ENCODE data around the gene FBXO42.
"Not testable (repeated sequence)": the region's sequence is repeated elsewhere in the genome, so short reads cannot be mapped to it uniquely, and the experiment has no call there.

FBXO42 gene

GRCh38 chr1:16266411-16267118, 85.7 kb downstream of the FBXO42 start:
- no peak for DNase-seq (ENCODE audit: low read depth in 4 of 4, low spot score in 1 of 4)

GRCh38 chr1:16262067-16262466, 90.2 kb downstream of the FBXO42 start:
- DNase-seq (ENCODE audit: low read depth in 4 of 4, low spot score in 1 of 4), result no peak

- no peak for DNase-seq (ENCODE audit: low read depth in 4 of 4, low spot score in 1 of 4)
These were observed 91.5 kb downstream of the FBXO42 start for GRCh38 chr1:16260814-16261213.

- DNase-seq (ENCODE audit: low read depth in 4 of 4, low spot score in 1 of 4), result no peak
These were observed 93.6 kb downstream of the FBXO42 start for GRCh38 chr1:16258591-16259135.

GRCh38 chr1:16257968-16258367, 94.3 kb downstream of the FBXO42 start:
- no peak for DNase-seq (ENCODE audit: low read depth in 4 of 4, low spot score in 1 of 4)

- DNase-seq (ENCODE audit: low read depth in 4 of 4, low spot score in 1 of 4), result not testable (repeated sequence)
These were observed 94.7 kb downstream of the FBXO42 start for GRCh38 chr1:16257556-16257955.

GRCh38 chr1:16256478-16256877, 95.8 kb downstream of the FBXO42 start:
- no peak for DNase-seq (ENCODE audit: low read depth in 4 of 4, low spot score in 1 of 4)

- DNase-seq (ENCODE audit: low read depth in 4 of 4, low spot score in 1 of 4), result no peak
These were observed 97.9 kb downstream of the FBXO42 start for GRCh38 chr1:16254263-16254928.

- no peak for DNase-seq (ENCODE audit: low read depth in 4 of 4, low spot score in 1 of 4)
These were observed 98.9 kb downstream of the FBXO42 start for GRCh38 chr1:16253332-16253922.

GRCh38 chr1:16252912-16253311, 99.4 kb downstream of the FBXO42 start:
- no peak for DNase-seq (ENCODE audit: low read depth in 4 of 4, low spot score in 1 of 4)

GRCh38 chr1:16251381-16251780, 100.9 kb downstream of the FBXO42 start:
- DNase-seq (ENCODE audit: low read depth in 4 of 4, low spot score in 1 of 4), result no peak

- DNase-seq (ENCODE audit: low read depth in 4 of 4, low spot score in 1 of 4), result no peak
These were observed 101.6 kb downstream of the FBXO42 start for GRCh38 chr1:16250524-16251251.

- DNase-seq (ENCODE audit: low read depth in 4 of 4, low spot score in 1 of 4), result no peak
These were observed 102.6 kb downstream of the FBXO42 start for GRCh38 chr1:16249596-16250241.

- DNase-seq (ENCODE audit: low read depth in 4 of 4, low spot score in 1 of 4), result no peak
These were observed 103.4 kb downstream of the FBXO42 start for GRCh38 chr1:16248603-16249516.

- no peak for DNase-seq (ENCODE audit: low read depth in 4 of 4, low spot score in 1 of 4)
These were observed 104.3 kb downstream of the FBXO42 start for GRCh38 chr1:16248007-16248436.

- DNase-seq (ENCODE audit: low read depth in 4 of 4, low spot score in 1 of 4), result no peak
These were observed 104.8 kb downstream of the FBXO42 start for GRCh38 chr1:16247441-16247840.

GRCh38 chr1:16246961-16247360, 105.3 kb downstream of the FBXO42 start:
- DNase-seq (ENCODE audit: low read depth in 4 of 4, low spot score in 1 of 4), result no peak

GRCh38 chr1:16246239-16246638, 106.0 kb downstream of the FBXO42 start:
- not testable (repeated sequence) for DNase-seq (ENCODE audit: low read depth in 4 of 4, low spot score in 1 of 4)

- no peak for DNase-seq (ENCODE audit: low read depth in 4 of 4, low spot score in 1 of 4)
These were observed 106.6 kb downstream of the FBXO42 start for GRCh38 chr1:16245476-16246196.
